ENCODE measurements around the gene SUCLG2. TPM values are rescaled to one million over a fixed set of nuclear protein-coding genes. Genes with fewer than 3 reads are reported as not detected.

The SUCLG2 gene
- total RNA-seq, 1 donor from 2014 or later, result 47.4 TPM

- DNase-seq (ENCODE audit: low read depth), result no peak
Measured at GRCh38 chr3:67650084-67650483, 4.3 kb downstream of the SUCLG2 start.

- DNase-seq (ENCODE audit: low read depth), result peak; percentile 34
Measured at GRCh38 chr3:67649681-67650080, 4.7 kb downstream of the SUCLG2 start.

GRCh38 chr3:67648701-67649100 is 5.7 kb downstream of the SUCLG2 start:
- DNase-seq (ENCODE audit: low read depth), result peak; percentile 56

- DNase-seq (ENCODE audit: low read depth), result no peak
Measured at GRCh38 chr3:67648229-67648628, 6.2 kb downstream of the SUCLG2 start.

GRCh38 chr3:67647390-67647878 is 7.0 kb downstream of the SUCLG2 start:
- peak; percentile 91 for DNase-seq (ENCODE audit: low read depth)

- peak; percentile 65 for DNase-seq (ENCODE audit: low read depth)
Measured at GRCh38 chr3:67646586-67647234, 7.7 kb downstream of the SUCLG2 start.

- DNase-seq (ENCODE audit: low read depth), result no peak
Measured at GRCh38 chr3:67644827-67645226, 9.6 kb downstream of the SUCLG2 start.

GRCh38 chr3:67642734-67643133 is 11.7 kb downstream of the SUCLG2 start:
- no peak for DNase-seq (ENCODE audit: low read depth)

- DNase-seq (ENCODE audit: low read depth), result no peak
Measured at GRCh38 chr3:67642190-67642589, 12.2 kb downstream of the SUCLG2 start.

- no peak for DNase-seq (ENCODE audit: low read depth)
Measured at GRCh38 chr3:67641451-67641850, 13.0 kb downstream of the SUCLG2 start.

GRCh38 chr3:67640023-67640660 is 14.3 kb downstream of the SUCLG2 start:
- no peak for DNase-seq (ENCODE audit: low read depth)

- DNase-seq (ENCODE audit: low read depth), result no peak
Measured at GRCh38 chr3:67637255-67637900, 17.0 kb downstream of the SUCLG2 start.

- peak; percentile 40 for DNase-seq (ENCODE audit: low read depth)
Measured at GRCh38 chr3:67635806-67636205, 18.6 kb downstream of the SUCLG2 start.

GRCh38 chr3:67635257-67635656 is 19.2 kb downstream of the SUCLG2 start:
- no peak for DNase-seq (ENCODE audit: low read depth)

GRCh38 chr3:67630666-67631362 is 23.6 kb downstream of the SUCLG2 start:
- DNase-seq (ENCODE audit: low read depth), result no peak

GRCh38 chr3:67624687-67625086 is 29.7 kb downstream of the SUCLG2 start:
- DNase-seq (ENCODE audit: low read depth), result no peak

- DNase-seq (ENCODE audit: low read depth), result no peak
Measured at GRCh38 chr3:67624078-67624477, 30.3 kb downstream of the SUCLG2 start.

GRCh38 chr3:67622652-67623051 is 31.8 kb downstream of the SUCLG2 start:
- no peak for DNase-seq (ENCODE audit: low read depth)

GRCh38 chr3:67620869-67621268 is 33.5 kb downstream of the SUCLG2 start:
- no peak for DNase-seq (ENCODE audit: low read depth)

GRCh38 chr3:67619991-67620390 is 34.4 kb downstream of the SUCLG2 start:
- DNase-seq (ENCODE audit: low read depth), result no peak

GRCh38 chr3:67617518-67617917 is 36.9 kb downstream of the SUCLG2 start:
- DNase-seq (ENCODE audit: low read depth), result no peak

- no peak for DNase-seq (ENCODE audit: low read depth)
Measured at GRCh38 chr3:67616046-67616445, 38.4 kb downstream of the SUCLG2 start.

Measured in myocyte (in vitro differentiated cells).